Ovary (tissue), 3 donors: Measurements from ENCODE around the gene WNK4.

Experiments used
- CTCF ChIP-seq, 3 donors: fragments of 450-650 bp in 2 of 3; fragments of 200-600 bp in 1 of 3; IDR thresholded peaks; one replicate each; pipeline versions ENCODE4 v1.5.1 to v1.8.0; 2016 to 2022; ENCODE audit warnings: antibody characterized with exemption in 3 of 3, mild to moderate bottlenecking in 1 of 3
- EP300 ChIP-seq: sonication (generic); formaldehyde crosslinking; IDR thresholded peaks from one replicate; pipeline ENCODE4 v1.6.1; 2017; ENCODE audit warnings: antibody characterized with exemption
- donor health status: DM: no; HTN: no; CAD: no.

GRCh38 chr17:42748202-42748907 lies 32.1 kb upstream of the WNK4 start:
- no peak for TF ChIP-seq CTCF (IDR thresholded peaks at IDR 0.05)
- TF ChIP-seq EP300 = no peak
